AG10803 (cell line): ENCODE data around the gene GRM1.

Experiments
- DNase-seq: peaks from one replicate; pipeline ENCODE4 v3.0.0; 2010; ENCODE audit warnings: low read depth
- H3K4me3 ChIP-seq: 2 replicates; pipeline ENCODE4 v1.5.1; 2011; ENCODE audit warnings: mild to moderate bottlenecking, low read length, control low read depth
- CTCF ChIP-seq: conservative IDR thresholded peaks from 2 replicates; pipeline ENCODE4 v1.5.1; 2011; ENCODE audit warnings: mild to moderate bottlenecking, low read length, control low read depth, inconsistent platforms

Gene GRM1

GRCh38 chr6:146290589-146290901, 261.7 kb downstream of the GRM1 start:
- no peak for DNase-seq
- no peak for TF ChIP-seq CTCF
- no peak overlapping the region for H3K4me3 ChIP-seq

GRCh38 chr6:146292506-146292905, 263.6 kb downstream of the GRM1 start:
- TF ChIP-seq CTCF: no peak
- no peak for DNase-seq
- no peak overlapping the region for H3K4me3 ChIP-seq

- TF ChIP-seq CTCF: peak; percentile 22
- no peak for DNase-seq
- no peak overlapping the region for H3K4me3 ChIP-seq
Measured at GRCh38 chr6:146295695-146296094, 266.8 kb downstream of the GRM1 start.

- DNase-seq: no peak
- TF ChIP-seq CTCF: no peak
- H3K4me3 ChIP-seq: no peak overlapping the region
Measured at GRCh38 chr6:146297815-146298214, 269.0 kb downstream of the GRM1 start.

GRCh38 chr6:146300521-146300920, 271.7 kb downstream of the GRM1 start:
- TF ChIP-seq CTCF: no peak
- DNase-seq: no peak
- no peak overlapping the region for H3K4me3 ChIP-seq

GRCh38 chr6:146301764-146302163, 272.9 kb downstream of the GRM1 start:
- H3K4me3 ChIP-seq: no peak overlapping the region
- no peak for TF ChIP-seq CTCF
- no peak for DNase-seq

- TF ChIP-seq CTCF: no peak
- DNase-seq: no peak
- H3K4me3 ChIP-seq: no peak overlapping the region
Measured at GRCh38 chr6:146302994-146303393, 274.1 kb downstream of the GRM1 start.
